Measurements from ENCODE around the gene XXYLT1. TPM values are rescaled to one million over a fixed set of nuclear protein-coding genes. Genes with fewer than 3 reads are reported as not detected.

XXYLT1 gene
- total RNA-seq, 2 donors from 2014 or later = 1.3 to 4.2 TPM

- intact Hi-C loops (cut with DNase I) = no loop called here
- H3K4me1 ChIP-seq = peaks cover 32% of the 10 kb centered on the region
- no peak overlapping the region for H3K4me3 ChIP-seq
- H3K27me3 ChIP-seq = no peaks in the 10 kb centered on the region
- 65 to 70% methylated on average over 3 of the region's 3 CpGs for WGBS, 2 donors
- ATAC-seq = no peak
- peak overlapping the region in 1 of 4 donors; percentile 77 for H3K27ac ChIP-seq
- H3K36me3 ChIP-seq (replicated peaks in 1 of 2; ENCODE audit: insufficient read depth in 1 of 2, low read depth in 2 of 2) = no peaks in the 10 kb centered on the region
- H3K9me3 ChIP-seq = no peaks in the 10 kb centered on the region
- no peak for DNase-seq
- TF ChIP-seq CTCF (IDR thresholded peaks at IDR 0.05) (no peak), POLR2A (IDR thresholded peaks at IDR 0.05) (no peak)
Measured at GRCh38 chr3:195151402-195151801, 119.6 kb downstream of the XXYLT1 start.

- Histone ChIP-seq H3K9me3 (no peaks in the 10 kb centered on the region), H3K36me3 (replicated peaks in 1 of 2; ENCODE audit: insufficient read depth in 1 of 2, low read depth in 2 of 2) (no peaks in the 10 kb centered on the region), H3K4me3 (no peak overlapping the region), H3K4me1 (peaks cover 26% of the 10 kb centered on the region), H3K27me3 (no peaks in the 10 kb centered on the region), H3K27ac (peak overlapping the region; percentile 1 to 77 (median 58))
- intact Hi-C loops (cut with DNase I) = no loop called here
- peak; percentile 55 to 77 (median 64) for DNase-seq
- peak; percentile 74 for ATAC-seq
- WGBS, 2 donors = 3 to 7% methylated on average over 20 of the region's 20 CpGs
- peak in 2 of 3 donors; percentile 52 to 59 for TF ChIP-seq POLR2A (IDR thresholded peaks at IDR 0.05)
- TF ChIP-seq CTCF (IDR thresholded peaks at IDR 0.05) = peak in 1 of 7 experiments; percentile 14
Measured at GRCh38 chr3:195150181-195151118, 120.5 kb downstream of the XXYLT1 start.

- 60 to 69% methylated on average over 15 of the region's 15 CpGs for WGBS, 2 donors
- no peak for DNase-seq
- no peak for ATAC-seq
- Histone ChIP-seq H3K9me3 (no peaks in the 10 kb centered on the region), H3K4me1 (peaks cover 16% of the 10 kb centered on the region), H3K27me3 (no peaks in the 10 kb centered on the region), H3K4me3 (no peak overlapping the region), H3K36me3 (replicated peaks in 1 of 2; ENCODE audit: insufficient read depth in 1 of 2, low read depth in 2 of 2) (no peaks in the 10 kb centered on the region), H3K27ac (peak overlapping the region in 2 of 4 donors; percentile 77)
- intact Hi-C loops (cut with DNase I) = no loop called here
- no peak for TF ChIP-seq CTCF (IDR thresholded peaks at IDR 0.05)
- no peak for TF ChIP-seq POLR2A (IDR thresholded peaks at IDR 0.05)
Measured at GRCh38 chr3:195149292-195150030, 121.5 kb downstream of the XXYLT1 start.

- H3K36me3 ChIP-seq (replicated peaks in 1 of 2; ENCODE audit: insufficient read depth in 1 of 2, low read depth in 2 of 2) = no peaks in the 10 kb centered on the region
- no peaks in the 10 kb centered on the region for H3K27me3 ChIP-seq
- TF ChIP-seq POLR2A (IDR thresholded peaks at IDR 0.05) (no peak), CTCF (IDR thresholded peaks at IDR 0.05) (no peak)
- 58 to 62% methylated on average over 10 of the region's 10 CpGs for WGBS, 2 donors
- H3K27ac ChIP-seq = no peak overlapping the region
- ATAC-seq (no peak), DNase-seq (no peak)
- intact Hi-C loops (cut with DNase I) = no loop called here
- no peak overlapping the region for H3K4me3 ChIP-seq
- peaks cover 15% of the 10 kb centered on the region for H3K4me1 ChIP-seq
- H3K9me3 ChIP-seq = no peaks in the 10 kb centered on the region
Measured at GRCh38 chr3:195148549-195148948, 122.4 kb downstream of the XXYLT1 start.
